NCI-H2081 (cell line): ENCODE results near the gene FAM181B.

Experiments
- DNase-seq, 2 experiments: peaks; one replicate each; lab custom pipeline; 2025; lab: John Stamatoyannopoulos, UW

The FAM181B gene

GRCh38 chr11:82683029-82683428 is 50.6 kb downstream of the FAM181B start:
- DNase-seq: no peak

GRCh38 chr11:82682003-82682751 is 51.5 kb downstream of the FAM181B start:
- DNase-seq: peak; percentile 46 to 65

GRCh38 chr11:82680252-82680651 is 53.4 kb downstream of the FAM181B start:
- DNase-seq: no peak
